ENCODE measurements around the gene TAC4.

DNA sequence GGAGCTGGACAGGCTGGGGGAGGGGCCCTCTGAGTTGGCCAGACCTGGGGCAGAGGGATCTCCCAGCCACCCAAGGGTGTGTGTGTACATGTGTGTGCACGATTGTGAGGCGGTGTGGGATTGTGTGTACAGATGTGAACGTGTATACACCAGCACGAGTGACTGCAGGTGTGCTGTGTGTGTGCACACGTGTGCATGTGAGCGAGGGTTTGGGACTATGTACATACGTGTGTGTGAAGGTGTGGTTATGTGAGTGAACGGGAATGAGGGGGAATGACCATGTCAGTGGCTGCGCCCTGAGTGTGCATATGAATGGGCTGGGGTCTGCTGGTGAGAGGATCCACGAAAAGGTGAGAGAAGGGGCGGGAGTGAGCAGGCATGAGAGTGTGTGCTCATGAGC is 22.4 kb upstream of the TAC4 start:
- TF ChIP-seq POLR2A (IDR thresholded peaks at IDR 0.05; ENCODE audit: low read depth, low read length) (no peak), POLR2AphosphoS5 (IDR thresholded peaks at IDR 0.05; ENCODE audit: low read depth, low read length) (no peak), TAF1 (IDR thresholded peaks at IDR 0.05; ENCODE audit: low read depth, low read length) (no peak), PAX5 (IDR thresholded peaks at IDR 0.05; ENCODE audit: insufficient read depth, low read length, severe bottlenecking) (no peak), SPI1 (IDR thresholded peaks at IDR 0.05; ENCODE audit: low read depth, low read length) (no peak)

All from GM12891 (cell line).